Liver (tissue), 9 donors: ENCODE data around the gene GRID1. TPM values are rescaled to one million over a fixed set of nuclear protein-coding genes. Genes with fewer than 3 reads are reported as not detected.

Experiments used
- DNase-seq: peaks from one replicate; pipeline ENCODE4 v3.0.0-alpha.2; 2017; ENCODE audit warnings: low spot score
- H3K27ac ChIP-seq, 2 donors: one replicate each; pipeline ENCODE4 v1.7.0; 2013; ENCODE audit warnings: inconsistent platforms in 2 of 2, low read length in 2 of 2, control low read depth in 1 of 2, low read depth in 1 of 2, mild to moderate bottlenecking in 1 of 2
- H3K27me3 ChIP-seq, 4 donors: one replicate each; pipeline versions ENCODE4 v1.6.1 to v1.7.0; 2013; ENCODE audit warnings: low read length in 3 of 4, inconsistent platforms in 1 of 4, mild to moderate bottlenecking in 1 of 4, moderate library complexity in 1 of 4; ENCODE audit not compliant: control insufficient read depth in 4 of 4, insufficient read depth in 4 of 4
- H3K36me3 ChIP-seq, 4 donors: one replicate each; pipeline versions ENCODE4 v1.6.1 to v1.7.0; 2013; ENCODE audit warnings: low read length in 3 of 4, mild to moderate bottlenecking in 3 of 4, low read depth in 1 of 4, moderate library complexity in 1 of 4; ENCODE audit not compliant: control insufficient read depth in 4 of 4, insufficient read depth in 3 of 4
- H3K4me1 ChIP-seq, 4 donors: one replicate each; pipeline versions ENCODE4 v1.6.1 to v1.7.0; 2013; ENCODE audit warnings: low read length in 3 of 4, mild to moderate bottlenecking in 3 of 4, moderate library complexity in 1 of 4; ENCODE audit not compliant: control insufficient read depth in 4 of 4, insufficient read depth in 4 of 4
- H3K4me3 ChIP-seq, 3 donors: one replicate each; pipeline versions ENCODE4 v1.6.1 to v1.7.0; 2013; ENCODE audit warnings: low read length in 3 of 3, control low read depth in 1 of 3, low read depth in 1 of 3, mild to moderate bottlenecking in 1 of 3
- H3K9ac ChIP-seq, 2 donors: one replicate each; pipeline ENCODE4 v1.7.0; 2013; ENCODE audit warnings: low read length in 2 of 2, mild to moderate bottlenecking in 2 of 2, moderate library complexity in 2 of 2, control low read depth in 1 of 2, low read depth in 1 of 2
- H3K9me3 ChIP-seq, 4 donors: one replicate each; pipeline versions ENCODE4 v1.6.1 to v1.7.0; 2013; ENCODE audit warnings: low read length in 3 of 4; ENCODE audit not compliant: control insufficient read depth in 4 of 4
- EGR1 ChIP-seq, 2 donors: IDR thresholded peaks; 2 replicates each; pipeline ENCODE4 v1.6.1; 2016 to 2018; ENCODE audit warnings: antibody characterized with exemption in 2 of 2, low read depth in 2 of 2
- FOXA1 ChIP-seq: IDR thresholded peaks from 2 replicates; pipeline ENCODE4 v1.6.1; 2016; ENCODE audit warnings: antibody characterized with exemption
- FOXA2 ChIP-seq: IDR thresholded peaks from 2 replicates; pipeline ENCODE4 v1.6.1; 2016; ENCODE audit warnings: antibody characterized with exemption
- GABPA ChIP-seq, 2 donors: IDR thresholded peaks in 1 of 2; conservative IDR thresholded peaks in 1 of 2; 2 replicates each; pipeline ENCODE4 v1.6.1; 2016; ENCODE audit warnings: antibody characterized with exemption in 2 of 2, mild to moderate bottlenecking in 1 of 2, moderate library complexity in 1 of 2
- HNF4A ChIP-seq, 2 donors: conservative IDR thresholded peaks; 2 replicates each; pipeline ENCODE4 v1.6.1; 2016; ENCODE audit warnings: antibody characterized with exemption in 2 of 2, mild to moderate bottlenecking in 2 of 2
- HNF4G ChIP-seq: IDR thresholded peaks from 2 replicates; pipeline ENCODE4 v1.6.1; 2016; ENCODE audit warnings: antibody characterized with exemption
- JUND ChIP-seq, 2 donors: IDR thresholded peaks; 2 replicates each; pipeline ENCODE4 v1.6.1; 2016; ENCODE audit warnings: antibody characterized with exemption in 2 of 2
- NR2F2 ChIP-seq: IDR thresholded peaks from 2 replicates; pipeline ENCODE4 v1.6.1; 2016; ENCODE audit warnings: antibody characterized with exemption
- RAD21 ChIP-seq, 2 donors: IDR thresholded peaks; 2 replicates each; pipeline ENCODE4 v1.6.1; 2016; ENCODE audit warnings: antibody characterized with exemption in 2 of 2, mild to moderate bottlenecking in 2 of 2
- RXRA ChIP-seq, 2 donors: IDR thresholded peaks; 2 replicates each; pipeline ENCODE4 v1.6.1; 2017 to 2018; ENCODE audit warnings: antibody characterized with exemption in 2 of 2, mild to moderate bottlenecking in 1 of 2
- SP1 ChIP-seq: IDR thresholded peaks from 2 replicates; pipeline ENCODE4 v1.6.1; 2018; ENCODE audit warnings: antibody characterized with exemption, mild to moderate bottlenecking
- TAF1 ChIP-seq: conservative IDR thresholded peaks from 2 replicates; pipeline ENCODE4 v1.6.1; 2016; ENCODE audit warnings: antibody characterized with exemption, mild to moderate bottlenecking
- YY1 ChIP-seq: IDR thresholded peaks from 2 replicates; pipeline ENCODE4 v1.6.1; 2016; ENCODE audit warnings: antibody characterized with exemption, mild to moderate bottlenecking
- WGBS: extraction: QIAGEN DNeasy Blood & Tissue Kit; methylation state at CpG from one replicate; pipeline ENCODE4 v1.1.7; 2013; 5-methylcytosine and 5-hydroxymethylcytosine counted together
- polyA plus RNA-seq, 2 donors: library from polyadenylated mRNA; stranded (reverse) in 1 of 2; unstranded in 1 of 2; fragments of 200-250 nt in 1 of 2; fragments of >200 nt in 1 of 2; fragmentation: Nextera tagmentation in 1 of 2; extraction: Ambion mirVana in 1 of 2; gene quantifications; one replicate each; pipeline versions ENCODE4 v1.2.1 to v1.2.3, GENCODE V29; 2013 to 2015
- total RNA-seq, 2 donors: library from RNA; depleted of rRNA; stranded (reverse); fragments of >200 nt; gene quantifications; one replicate each; pipeline ENCODE4 v1.2.3, GENCODE V29; 2014
- TF ChIP-seq, protein P1 (sequence below): IDR thresholded peaks from 2 replicates; pipeline ENCODE4 v1.6.1; 2016; ENCODE audit warnings: antibody characterized with exemption
- TF ChIP-seq, protein P2 (sequence below): IDR thresholded peaks from 2 replicates; pipeline ENCODE4 v1.6.1; 2016; ENCODE audit warnings: antibody characterized with exemption
- TF ChIP-seq, protein P3 (sequence below): fragments of 150-350 bp; IDR thresholded peaks from 2 replicates; pipeline ENCODE4 v1.5.1; 2017; ENCODE audit warnings: improper control_type of control experiment, low read depth, low read length; ENCODE audit not compliant: missing input control
- TF ChIP-seq, protein P4 (sequence below): IDR thresholded peaks from 2 replicates; pipeline ENCODE4 v1.6.1; 2016; ENCODE audit warnings: antibody characterized with exemption
- TF ChIP-seq, protein P5 (sequence below): IDR thresholded peaks from 2 replicates; pipeline ENCODE4 v1.6.1; 2016; ENCODE audit warnings: antibody characterized with exemption, mild to moderate bottlenecking
- donor health status: healthy.
- donor health status: healthy.
- donor health status: healthy.
- donor health status: healthy.
- donor health status: healthy.

Gene GRID1
- total and polyA plus RNA-seq, 4 donors: 0.09 to 0.17 (median 0.14) TPM; not detected in 1

DNA sequence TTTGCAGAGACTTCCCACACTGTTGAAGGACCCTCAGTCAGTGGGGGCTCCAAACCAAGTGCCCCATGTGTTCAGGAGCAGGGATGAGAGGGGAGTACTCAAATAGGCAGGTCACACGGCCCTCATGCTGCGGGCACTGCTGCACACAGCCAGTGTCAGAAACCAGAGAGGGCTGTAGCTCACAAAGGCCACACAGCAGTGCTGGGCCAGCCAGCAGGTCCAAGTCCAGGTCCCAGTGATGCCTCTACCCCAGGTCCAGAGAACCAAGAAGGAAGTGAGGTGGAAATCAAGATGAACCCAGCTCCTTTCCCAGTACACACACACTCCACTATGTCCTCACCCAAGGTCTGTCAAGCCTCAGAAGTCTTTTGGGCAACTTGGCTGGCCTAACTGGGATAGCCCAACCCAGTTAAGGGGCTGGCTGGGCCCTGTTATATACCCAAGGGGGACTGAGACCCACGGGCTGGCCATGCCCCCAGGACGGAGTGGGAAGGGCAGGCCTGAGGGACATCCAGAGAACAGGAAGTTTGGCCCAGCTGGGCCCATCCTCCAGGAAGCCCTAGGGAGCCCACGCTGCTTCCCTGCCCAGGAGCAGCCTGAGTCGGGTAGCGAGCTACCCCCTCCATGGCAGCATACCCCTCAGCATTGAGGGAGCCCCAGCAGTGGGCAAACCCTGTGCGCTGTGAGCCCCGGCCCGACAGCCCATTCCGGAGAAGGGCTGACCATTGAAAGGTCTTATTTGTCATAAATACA lies 24.3 kb downstream of the GRID1 start:
- Histone ChIP-seq H3K9me3 (no peaks in the 10 kb centered on the region), H3K27ac (no peak overlapping the region), H3K27me3 (no peaks in the 10 kb centered on the region), H3K4me1 (no peaks in the 10 kb centered on the region), H3K9ac (no peak overlapping the region), H3K4me3 (no peak overlapping the region), H3K36me3 (no peaks in the 10 kb centered on the region)
- DNase-seq: no peak
- 67% methylated on average over 11 of the region's 11 CpGs for WGBS
- TF ChIP-seq FOXA1 (no peak), GABPA (IDR thresholded peaks at IDR 0.05 in 1 of 2, conservative IDR thresholded peaks at IDR 0.05 in 1 of 2) (no peak), RAD21 (IDR thresholded peaks at IDR 0.05) (no peak), SP1 (no peak), HNF4G (no peak), HNF4A (conservative IDR thresholded peaks at IDR 0.05) (no peak), RXRA (IDR thresholded peaks at IDR 0.05) (no peak), FOXA2 (no peak), YY1 (no peak), NR2F2 (no peak), EGR1 (IDR thresholded peaks at IDR 0.05; ENCODE audit: low read depth in 2 of 2) (no peak), JUND (IDR thresholded peaks at IDR 0.05) (no peak), TAF1 (no peak)
- TF ChIP-seq, protein P1, sequence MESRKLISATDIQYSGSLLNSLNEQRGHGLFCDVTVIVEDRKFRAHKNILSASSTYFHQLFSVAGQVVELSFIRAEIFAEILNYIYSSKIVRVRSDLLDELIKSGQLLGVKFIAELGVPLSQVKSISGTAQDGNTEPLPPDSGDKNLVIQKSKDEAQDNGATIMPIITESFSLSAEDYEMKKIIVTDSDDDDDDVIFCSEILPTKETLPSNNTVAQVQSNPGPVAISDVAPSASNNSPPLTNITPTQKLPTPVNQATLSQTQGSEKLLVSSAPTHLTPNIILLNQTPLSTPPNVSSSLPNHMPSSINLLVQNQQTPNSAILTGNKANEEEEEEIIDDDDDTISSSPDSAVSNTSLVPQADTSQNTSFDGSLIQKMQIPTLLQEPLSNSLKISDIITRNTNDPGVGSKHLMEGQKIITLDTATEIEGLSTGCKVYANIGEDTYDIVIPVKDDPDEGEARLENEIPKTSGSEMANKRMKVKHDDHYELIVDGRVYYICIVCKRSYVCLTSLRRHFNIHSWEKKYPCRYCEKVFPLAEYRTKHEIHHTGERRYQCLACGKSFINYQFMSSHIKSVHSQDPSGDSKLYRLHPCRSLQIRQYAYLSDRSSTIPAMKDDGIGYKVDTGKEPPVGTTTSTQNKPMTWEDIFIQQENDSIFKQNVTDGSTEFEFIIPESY: no peak
- TF ChIP-seq, protein P2, sequence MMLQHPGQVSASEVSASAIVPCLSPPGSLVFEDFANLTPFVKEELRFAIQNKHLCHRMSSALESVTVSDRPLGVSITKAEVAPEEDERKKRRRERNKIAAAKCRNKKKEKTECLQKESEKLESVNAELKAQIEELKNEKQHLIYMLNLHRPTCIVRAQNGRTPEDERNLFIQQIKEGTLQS: no peak
- TF ChIP-seq, protein P3, sequence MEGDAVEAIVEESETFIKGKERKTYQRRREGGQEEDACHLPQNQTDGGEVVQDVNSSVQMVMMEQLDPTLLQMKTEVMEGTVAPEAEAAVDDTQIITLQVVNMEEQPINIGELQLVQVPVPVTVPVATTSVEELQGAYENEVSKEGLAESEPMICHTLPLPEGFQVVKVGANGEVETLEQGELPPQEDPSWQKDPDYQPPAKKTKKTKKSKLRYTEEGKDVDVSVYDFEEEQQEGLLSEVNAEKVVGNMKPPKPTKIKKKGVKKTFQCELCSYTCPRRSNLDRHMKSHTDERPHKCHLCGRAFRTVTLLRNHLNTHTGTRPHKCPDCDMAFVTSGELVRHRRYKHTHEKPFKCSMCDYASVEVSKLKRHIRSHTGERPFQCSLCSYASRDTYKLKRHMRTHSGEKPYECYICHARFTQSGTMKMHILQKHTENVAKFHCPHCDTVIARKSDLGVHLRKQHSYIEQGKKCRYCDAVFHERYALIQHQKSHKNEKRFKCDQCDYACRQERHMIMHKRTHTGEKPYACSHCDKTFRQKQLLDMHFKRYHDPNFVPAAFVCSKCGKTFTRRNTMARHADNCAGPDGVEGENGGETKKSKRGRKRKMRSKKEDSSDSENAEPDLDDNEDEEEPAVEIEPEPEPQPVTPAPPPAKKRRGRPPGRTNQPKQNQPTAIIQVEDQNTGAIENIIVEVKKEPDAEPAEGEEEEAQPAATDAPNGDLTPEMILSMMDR: no peak
- TF ChIP-seq, protein P4, sequence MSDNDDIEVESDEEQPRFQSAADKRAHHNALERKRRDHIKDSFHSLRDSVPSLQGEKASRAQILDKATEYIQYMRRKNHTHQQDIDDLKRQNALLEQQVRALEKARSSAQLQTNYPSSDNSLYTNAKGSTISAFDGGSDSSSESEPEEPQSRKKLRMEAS: no peak
- TF ChIP-seq, protein P5, sequence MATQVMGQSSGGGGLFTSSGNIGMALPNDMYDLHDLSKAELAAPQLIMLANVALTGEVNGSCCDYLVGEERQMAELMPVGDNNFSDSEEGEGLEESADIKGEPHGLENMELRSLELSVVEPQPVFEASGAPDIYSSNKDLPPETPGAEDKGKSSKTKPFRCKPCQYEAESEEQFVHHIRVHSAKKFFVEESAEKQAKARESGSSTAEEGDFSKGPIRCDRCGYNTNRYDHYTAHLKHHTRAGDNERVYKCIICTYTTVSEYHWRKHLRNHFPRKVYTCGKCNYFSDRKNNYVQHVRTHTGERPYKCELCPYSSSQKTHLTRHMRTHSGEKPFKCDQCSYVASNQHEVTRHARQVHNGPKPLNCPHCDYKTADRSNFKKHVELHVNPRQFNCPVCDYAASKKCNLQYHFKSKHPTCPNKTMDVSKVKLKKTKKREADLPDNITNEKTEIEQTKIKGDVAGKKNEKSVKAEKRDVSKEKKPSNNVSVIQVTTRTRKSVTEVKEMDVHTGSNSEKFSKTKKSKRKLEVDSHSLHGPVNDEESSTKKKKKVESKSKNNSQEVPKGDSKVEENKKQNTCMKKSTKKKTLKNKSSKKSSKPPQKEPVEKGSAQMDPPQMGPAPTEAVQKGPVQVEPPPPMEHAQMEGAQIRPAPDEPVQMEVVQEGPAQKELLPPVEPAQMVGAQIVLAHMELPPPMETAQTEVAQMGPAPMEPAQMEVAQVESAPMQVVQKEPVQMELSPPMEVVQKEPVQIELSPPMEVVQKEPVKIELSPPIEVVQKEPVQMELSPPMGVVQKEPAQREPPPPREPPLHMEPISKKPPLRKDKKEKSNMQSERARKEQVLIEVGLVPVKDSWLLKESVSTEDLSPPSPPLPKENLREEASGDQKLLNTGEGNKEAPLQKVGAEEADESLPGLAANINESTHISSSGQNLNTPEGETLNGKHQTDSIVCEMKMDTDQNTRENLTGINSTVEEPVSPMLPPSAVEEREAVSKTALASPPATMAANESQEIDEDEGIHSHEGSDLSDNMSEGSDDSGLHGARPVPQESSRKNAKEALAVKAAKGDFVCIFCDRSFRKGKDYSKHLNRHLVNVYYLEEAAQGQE: no peak
